Cardiac muscle cell (in vitro differentiated cells and primary cell): ENCODE results near the gene DYRK2. TPM values are rescaled to one million over a fixed set of nuclear protein-coding genes. Genes with fewer than 3 reads are reported as not detected.

Experiments used
- DNase-seq, 2 donors: peaks; one replicate each; pipeline versions ENCODE4 v3.0.0 to v3.0.0-alpha.2; 2010 to 2017; ENCODE audit warnings: low read depth in 1 of 2, low spot score in 1 of 2
- H3K27ac ChIP-seq: fragments of 200-600 bp; sonication (generic); 2 replicates; pipeline ENCODE4 v1.5.1; 2016
- H3K27me3 ChIP-seq: fragments of 200-600 bp; sonication (generic); 2 replicates; pipeline ENCODE4 v1.6.0; 2016; ENCODE audit warnings: control low read depth
- H3K36me3 ChIP-seq: fragments of 200-600 bp; sonication (generic); 2 replicates; pipeline ENCODE4 v1.5.1; 2016; ENCODE audit warnings: control low read depth
- H3K4me1 ChIP-seq: fragments of 200-600 bp; sonication (generic); 2 replicates; pipeline ENCODE4 v1.8.1; 2017; ENCODE audit warnings: low read depth, mild to moderate bottlenecking, mixed run types
- H3K4me3 ChIP-seq: fragments of 200-600 bp; sonication (generic); 2 replicates; pipeline ENCODE4 v1.5.1; 2016; ENCODE audit warnings: mild to moderate bottlenecking
- H3K9me3 ChIP-seq: fragments of 200-600 bp; sonication (generic); 2 replicates; pipeline ENCODE4 v1.5.1; 2017; ENCODE audit warnings: low read depth, mild to moderate bottlenecking, control low read depth
- polyA plus RNA-seq: library from polyadenylated mRNA; unstranded; fragments of >200 nt; fragmentation: Nextera tagmentation; extraction: Ambion mirVana; gene quantifications from 2 replicates; pipeline ENCODE4 v1.2.1, GENCODE V29; 2016
- total RNA-seq: library from RNA; depleted of rRNA; stranded (reverse); fragments of >200 nt; gene quantifications from 2 replicates; pipeline ENCODE4 v1.2.3, GENCODE V29; 2016
- TF ChIP-seq, protein P1 (sequence below): IDR thresholded peaks from 2 replicates; pipeline ENCODE4 v1.5.1; 2012; ENCODE audit warnings: low read depth, mild to moderate bottlenecking, low read length

DYRK2 gene
- total and polyA plus RNA-seq, 2 experiments from 2014 or later, result 48.2 to 95.9 TPM

DNA sequence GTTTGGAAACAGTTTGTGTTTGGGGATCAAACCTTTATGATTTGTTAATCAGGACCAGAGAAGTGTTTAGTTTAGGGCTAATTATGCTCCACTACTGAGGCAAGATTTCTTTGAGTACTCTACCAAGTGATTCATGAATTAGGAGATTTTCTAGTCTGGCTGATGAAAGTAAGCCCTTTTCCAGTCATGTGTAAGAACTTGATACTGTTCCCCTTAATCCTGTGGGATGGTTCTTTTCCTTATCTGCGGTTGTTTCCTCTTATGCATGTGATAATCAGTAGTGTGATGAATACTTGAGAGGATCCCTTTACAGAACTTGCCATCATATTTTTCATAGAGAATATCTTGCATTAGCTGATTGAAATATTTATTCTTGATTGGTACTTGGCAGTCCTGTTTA is 42.1 kb downstream of the DYRK2 start:
- no peak overlapping the region for H3K4me3 ChIP-seq
- no peaks in the 10 kb centered on the region for H3K9me3 ChIP-seq
- no peaks in the 10 kb centered on the region for H3K4me1 ChIP-seq
- no peak overlapping the region for H3K27ac ChIP-seq
- no peaks in the 10 kb centered on the region for H3K27me3 ChIP-seq
- DNase-seq, result peak in 1 of 2 donors; percentile 61
- H3K36me3 ChIP-seq, result no peaks in the 10 kb centered on the region
- TF ChIP-seq, protein P1, sequence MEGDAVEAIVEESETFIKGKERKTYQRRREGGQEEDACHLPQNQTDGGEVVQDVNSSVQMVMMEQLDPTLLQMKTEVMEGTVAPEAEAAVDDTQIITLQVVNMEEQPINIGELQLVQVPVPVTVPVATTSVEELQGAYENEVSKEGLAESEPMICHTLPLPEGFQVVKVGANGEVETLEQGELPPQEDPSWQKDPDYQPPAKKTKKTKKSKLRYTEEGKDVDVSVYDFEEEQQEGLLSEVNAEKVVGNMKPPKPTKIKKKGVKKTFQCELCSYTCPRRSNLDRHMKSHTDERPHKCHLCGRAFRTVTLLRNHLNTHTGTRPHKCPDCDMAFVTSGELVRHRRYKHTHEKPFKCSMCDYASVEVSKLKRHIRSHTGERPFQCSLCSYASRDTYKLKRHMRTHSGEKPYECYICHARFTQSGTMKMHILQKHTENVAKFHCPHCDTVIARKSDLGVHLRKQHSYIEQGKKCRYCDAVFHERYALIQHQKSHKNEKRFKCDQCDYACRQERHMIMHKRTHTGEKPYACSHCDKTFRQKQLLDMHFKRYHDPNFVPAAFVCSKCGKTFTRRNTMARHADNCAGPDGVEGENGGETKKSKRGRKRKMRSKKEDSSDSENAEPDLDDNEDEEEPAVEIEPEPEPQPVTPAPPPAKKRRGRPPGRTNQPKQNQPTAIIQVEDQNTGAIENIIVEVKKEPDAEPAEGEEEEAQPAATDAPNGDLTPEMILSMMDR, result no peak

DNA sequence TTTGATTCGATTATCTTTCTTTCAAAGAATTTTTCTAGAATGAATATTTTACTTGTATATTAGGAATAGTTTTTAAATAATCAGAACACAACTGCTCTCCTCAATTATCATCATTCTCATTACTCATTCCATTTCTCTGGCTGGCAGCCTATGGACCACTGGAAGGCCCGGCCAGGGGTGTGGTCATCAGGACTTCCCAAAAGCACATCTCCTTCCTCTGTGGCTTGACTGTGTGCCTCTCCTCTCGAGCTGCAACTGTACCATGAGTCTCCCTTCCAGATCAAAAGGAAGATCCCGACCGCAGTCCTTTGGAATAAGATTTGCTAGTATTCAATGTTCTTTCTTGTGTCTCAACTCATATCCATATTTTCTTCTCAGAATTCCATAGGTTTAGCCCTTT is 42.7 kb downstream of the DYRK2 start:
- no peak overlapping the region for H3K4me3 ChIP-seq
- H3K36me3 ChIP-seq, result no peaks in the 10 kb centered on the region
- TF ChIP-seq, protein P1, result no peak
- no peaks in the 10 kb centered on the region for H3K4me1 ChIP-seq
- H3K27me3 ChIP-seq, result no peaks in the 10 kb centered on the region
- no peak overlapping the region for H3K27ac ChIP-seq
- no peaks in the 10 kb centered on the region for H3K9me3 ChIP-seq
- no peak for DNase-seq

DNA sequence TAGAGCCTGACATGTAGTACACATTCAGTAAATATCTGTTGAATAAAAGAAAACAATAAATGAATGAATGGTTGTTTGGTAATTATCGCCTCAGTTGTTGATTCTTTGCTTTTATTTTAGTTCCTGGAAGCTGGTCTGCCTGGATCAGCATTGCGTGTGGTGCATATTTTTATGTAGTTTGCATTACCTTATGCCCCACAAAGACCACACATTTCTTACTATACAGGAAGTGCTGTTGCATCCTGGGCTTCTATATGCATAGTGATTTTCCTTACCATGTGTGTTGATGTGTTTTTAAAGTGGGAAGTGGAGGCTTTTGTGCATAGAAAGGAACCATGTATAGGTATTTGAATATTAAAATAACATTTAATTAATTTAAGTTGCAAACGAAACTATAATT is 43.6 kb downstream of the DYRK2 start:
- H3K27ac ChIP-seq, result no peak overlapping the region
- H3K4me1 ChIP-seq, result no peaks in the 10 kb centered on the region
- no peak overlapping the region for H3K4me3 ChIP-seq
- DNase-seq, result no peak
- no peaks in the 10 kb centered on the region for H3K36me3 ChIP-seq
- TF ChIP-seq, protein P1, result no peak
- no peaks in the 10 kb centered on the region for H3K27me3 ChIP-seq
- H3K9me3 ChIP-seq, result no peaks in the 10 kb centered on the region

DNA sequence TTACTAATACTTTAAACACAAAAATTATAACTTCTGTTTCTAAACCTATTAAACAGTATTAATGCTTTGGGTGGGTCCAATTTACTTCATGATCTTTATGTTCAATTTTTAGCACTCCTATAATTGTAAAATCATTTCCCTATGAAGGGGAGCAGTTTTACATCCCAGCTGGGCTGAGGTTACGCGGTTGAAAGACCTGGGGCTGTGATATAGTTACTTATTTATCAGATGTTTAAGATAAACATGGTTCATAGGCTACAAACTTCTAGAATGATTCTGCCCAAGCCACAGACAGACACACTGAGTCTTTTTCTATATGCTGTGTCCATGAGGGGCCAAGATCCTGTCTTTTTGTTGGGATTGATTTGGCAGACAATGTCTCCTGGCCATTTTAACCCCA is 44.4 kb downstream of the DYRK2 start:
- DNase-seq, result no peak
- H3K27ac ChIP-seq, result no peak overlapping the region
- no peaks in the 10 kb centered on the region for H3K27me3 ChIP-seq
- H3K36me3 ChIP-seq, result no peaks in the 10 kb centered on the region
- H3K4me3 ChIP-seq, result no peak overlapping the region
- no peaks in the 10 kb centered on the region for H3K4me1 ChIP-seq
- H3K9me3 ChIP-seq, result no peaks in the 10 kb centered on the region
- TF ChIP-seq, protein P1, result no peak

DNA sequence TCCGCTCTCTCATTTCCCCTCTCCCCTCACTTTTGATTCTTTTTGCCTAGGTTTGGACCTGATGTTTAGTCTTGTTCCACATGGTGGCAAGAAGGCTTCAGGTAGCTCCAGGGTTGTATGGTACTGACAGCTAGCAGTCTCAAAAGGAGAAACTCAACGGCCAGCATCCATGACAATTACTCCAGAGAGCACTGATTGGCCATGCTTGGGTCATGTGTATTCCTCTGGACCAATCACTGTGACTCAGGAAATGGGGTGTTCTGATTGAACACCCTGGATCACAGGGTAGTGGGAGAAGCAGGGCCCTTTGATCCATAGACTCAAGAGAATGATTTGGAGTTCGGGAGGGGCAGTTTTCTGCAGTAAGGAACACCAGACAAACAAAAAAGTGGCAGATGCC is 45.3 kb downstream of the DYRK2 start:
- TF ChIP-seq, protein P1, result no peak

More for the DNA sequence above, 45.3 kb downstream of the DYRK2 start:
- Histone ChIP-seq H3K4me3 (no peak overlapping the region), H3K36me3 (no peaks in the 10 kb centered on the region), H3K27ac (no peak overlapping the region), H3K27me3 (no peaks in the 10 kb centered on the region), H3K4me1 (no peaks in the 10 kb centered on the region), H3K9me3 (no peaks in the 10 kb centered on the region)
- DNase-seq, result no peak
